ENCODE data around the gene NME7.

GRCh38 chr1:169144941-169145626 is 222.5 kb downstream of the NME7 start:
- TF ChIP-seq EZH2phosphoT487 (IDR thresholded peaks at IDR 0.05; ENCODE audit: unreplicated experiment): no peak
- no peak for TF ChIP-seq CTCF (conservative IDR thresholded peaks at IDR 0.05; ENCODE audit: low read depth in 2 of 2)
- no peak for TF ChIP-seq ZNF331 (CRISPR knock-in tag; IDR thresholded peaks at IDR 0.05; ENCODE audit: low read depth)
- TF ChIP-seq EZH2 (IDR thresholded peaks at IDR 0.05; ENCODE audit: low read depth, unreplicated experiment): no peak
- TF ChIP-seq REST (IDR thresholded peaks at IDR 0.05; ENCODE audit: unreplicated experiment): no peak
